HG02571 (cell line): Measurements from ENCODE around the gene NFAM1.

Experiments used
- ATAC-seq: cut with Tn5 transposase; IDR thresholded peaks from one replicate; pipeline ENCODE4 v1.9.1; 2021; ENCODE audit warnings: mild to moderate bottlenecking, moderate library complexity; ENCODE audit not compliant: unreplicated experiment

Gene NFAM1

DNA sequence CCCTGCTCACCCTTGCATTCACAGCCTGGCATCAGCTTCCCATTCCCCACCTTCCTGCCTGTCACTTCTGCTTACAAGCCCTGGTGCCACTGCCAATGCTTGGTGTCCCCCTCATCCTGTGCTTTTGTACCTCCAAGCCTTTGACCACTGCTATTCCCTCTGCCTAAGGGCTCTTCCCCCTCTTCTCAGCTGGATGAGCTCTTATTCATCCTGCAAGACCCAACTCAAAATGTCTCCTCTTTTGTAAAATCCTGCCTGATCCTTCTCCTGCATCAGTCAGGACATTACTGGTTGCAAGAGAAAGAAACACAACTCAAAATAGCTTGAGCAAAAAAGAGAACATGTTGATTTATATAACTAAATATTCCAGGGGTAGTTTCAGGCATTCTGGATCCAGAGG, 94.8 kb downstream of the NFAM1 start:
- no peak for ATAC-seq

DNA sequence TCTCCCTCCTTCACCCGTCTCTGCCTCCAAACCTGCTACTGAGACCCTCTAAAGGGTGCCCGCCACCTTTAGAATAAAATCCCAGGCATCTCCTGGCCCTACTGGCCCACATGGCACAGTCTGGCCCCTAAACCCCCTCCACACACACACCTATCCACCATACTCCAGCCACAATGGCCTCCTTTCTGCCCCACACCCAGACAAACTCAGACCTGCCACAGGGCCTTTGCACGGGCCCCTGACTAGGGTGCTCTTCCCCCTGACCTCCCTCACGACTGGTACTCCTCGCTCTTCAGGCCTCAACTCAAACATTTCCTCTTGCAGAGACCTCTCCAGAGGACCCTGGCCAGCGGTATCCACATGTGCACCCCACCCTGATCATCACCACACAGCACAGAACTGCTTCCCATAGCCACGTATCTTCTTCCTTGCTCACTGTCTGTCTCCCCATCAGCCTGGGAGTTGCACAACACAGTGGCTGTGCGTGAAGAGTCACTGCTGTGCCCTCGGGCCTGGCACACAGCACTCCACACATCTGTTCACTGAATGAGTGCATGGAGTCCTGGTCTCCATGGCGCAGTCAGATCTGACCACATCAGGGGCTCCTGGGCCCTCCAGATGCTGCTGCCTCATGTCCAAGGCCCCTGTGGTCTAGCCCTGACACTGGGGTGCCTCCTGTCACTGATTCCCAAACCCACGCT, 95.5 kb downstream of the NFAM1 start:
- no peak for ATAC-seq

DNA sequence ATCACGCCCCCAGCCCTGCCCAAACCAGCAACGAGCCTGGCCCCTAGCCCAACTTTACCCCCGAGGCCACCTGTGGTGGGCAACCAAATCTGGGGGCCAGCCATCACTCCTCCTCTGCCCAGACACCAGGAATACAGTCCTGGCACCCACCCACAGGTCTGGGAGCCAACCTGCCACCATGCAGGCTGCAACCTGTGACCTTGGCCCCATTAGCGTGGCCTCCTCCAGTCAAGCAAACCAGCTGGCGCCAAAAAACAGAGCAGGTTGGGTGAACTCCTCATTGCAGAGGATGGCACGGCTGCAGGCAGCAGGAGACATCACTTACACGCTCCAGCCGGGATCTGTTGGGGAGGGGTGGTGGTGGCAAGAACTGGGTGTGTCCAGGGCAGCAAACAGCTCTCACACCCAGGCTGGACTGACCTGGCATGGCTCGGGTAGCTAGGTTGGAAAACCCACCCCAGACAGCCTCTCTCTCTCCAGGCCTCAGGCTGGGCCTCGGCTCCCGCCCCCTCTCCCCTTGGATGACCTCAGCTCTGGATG, 96.3 kb downstream of the NFAM1 start:
- ATAC-seq: no peak

DNA sequence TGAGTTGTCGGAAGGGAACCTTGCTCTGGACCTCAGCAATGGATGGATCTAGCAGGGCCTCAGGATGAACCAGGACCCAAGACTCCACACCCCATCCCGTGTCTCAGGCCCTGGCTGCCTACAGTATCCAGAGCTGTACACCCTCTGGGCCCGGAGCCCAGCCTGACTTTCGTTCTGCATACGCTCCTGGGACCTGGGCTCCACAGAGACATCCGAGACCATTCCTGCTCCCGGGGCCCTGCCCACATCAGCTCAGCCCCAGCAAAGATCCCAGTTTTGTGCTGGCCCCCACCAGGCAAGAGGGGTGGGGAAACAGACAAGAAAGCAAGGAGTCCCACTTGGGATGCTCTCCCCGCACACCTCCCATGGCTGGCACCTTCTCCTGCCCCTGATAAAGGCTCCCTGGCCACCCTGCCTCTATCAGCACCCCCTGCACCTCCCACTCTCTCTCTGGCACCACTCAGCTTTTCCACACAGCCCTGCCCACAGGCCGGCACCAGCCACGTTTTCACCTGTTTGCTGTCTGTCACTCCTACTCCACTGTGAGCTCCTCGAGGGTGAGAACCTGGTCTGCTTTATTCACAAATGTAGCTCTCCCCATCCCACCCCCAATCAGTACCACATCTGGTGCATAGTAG, 97.2 kb downstream of the NFAM1 start:
- ATAC-seq: no peak

DNA sequence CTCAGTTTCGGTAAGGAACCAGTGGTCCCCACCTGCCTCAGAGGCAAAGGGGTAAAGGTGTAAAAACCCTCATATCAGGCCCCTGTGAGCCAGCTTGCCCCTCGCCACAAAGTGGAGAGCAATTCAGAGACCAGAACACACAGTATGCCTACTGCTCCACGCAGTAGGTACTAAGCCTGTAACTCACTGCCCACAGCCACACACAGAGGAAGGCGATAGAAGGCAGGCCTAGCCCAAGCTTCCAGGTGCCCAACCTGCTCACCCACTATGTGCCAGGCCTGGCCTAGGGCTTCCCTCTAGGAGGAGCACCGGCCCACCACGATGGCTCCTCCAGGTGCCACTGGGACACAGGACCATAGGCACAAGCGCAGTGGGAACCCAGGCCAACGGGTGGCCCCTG, 98.7 kb downstream of the NFAM1 start:
- no peak for ATAC-seq

DNA sequence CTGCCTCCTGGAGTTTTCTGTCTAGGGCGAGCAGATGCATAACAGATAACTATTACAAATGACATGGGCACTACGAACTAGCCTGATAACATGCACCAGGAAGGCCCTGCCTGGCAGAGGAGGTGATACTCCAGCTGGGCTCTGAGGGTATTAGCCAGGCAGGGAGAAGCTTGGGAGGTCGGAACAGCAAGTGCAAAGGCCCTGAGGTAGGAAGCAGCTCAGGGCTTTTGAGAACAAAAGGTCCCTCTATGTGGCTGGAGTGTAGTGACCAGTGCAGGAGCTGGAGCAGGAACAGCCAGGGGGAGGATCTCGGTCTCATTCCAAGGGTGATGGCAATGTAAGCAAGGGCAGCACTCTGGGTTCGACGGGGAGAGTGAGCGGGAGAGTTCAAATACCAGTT, 100.1 kb downstream of the NFAM1 start:
- ATAC-seq: no peak

DNA sequence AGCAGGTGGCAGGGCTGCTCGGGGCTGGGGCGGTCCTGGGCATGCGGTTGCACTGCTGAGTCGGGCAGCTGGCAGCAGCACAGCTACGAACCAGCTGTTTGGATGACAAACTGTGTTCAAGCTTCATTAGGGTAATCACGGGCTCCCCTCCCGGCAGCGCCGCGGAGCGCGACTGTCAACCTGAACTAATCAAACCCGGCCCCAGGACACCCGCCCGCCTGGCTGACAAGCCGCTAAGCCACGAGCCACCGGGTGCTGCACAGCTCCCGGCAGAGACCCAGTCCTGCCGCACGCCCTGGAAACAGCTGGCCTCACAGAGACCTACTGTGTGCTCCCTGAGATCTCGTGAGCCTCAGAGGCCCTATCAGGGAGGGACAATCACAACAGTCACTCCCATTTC, 101.2 kb downstream of the NFAM1 start:
- ATAC-seq: no peak
